Measurements from ENCODE around the gene RSRP1. TPM values are rescaled to one million over a fixed set of nuclear protein-coding genes. Genes with fewer than 3 reads are reported as not detected.
"Not testable (repeated sequence)": the region's sequence is repeated elsewhere in the genome, so short reads cannot be mapped to it uniquely, and the experiment has no call there.

RSRP1 gene
- total RNA-seq, result 62.2 TPM

DNA sequence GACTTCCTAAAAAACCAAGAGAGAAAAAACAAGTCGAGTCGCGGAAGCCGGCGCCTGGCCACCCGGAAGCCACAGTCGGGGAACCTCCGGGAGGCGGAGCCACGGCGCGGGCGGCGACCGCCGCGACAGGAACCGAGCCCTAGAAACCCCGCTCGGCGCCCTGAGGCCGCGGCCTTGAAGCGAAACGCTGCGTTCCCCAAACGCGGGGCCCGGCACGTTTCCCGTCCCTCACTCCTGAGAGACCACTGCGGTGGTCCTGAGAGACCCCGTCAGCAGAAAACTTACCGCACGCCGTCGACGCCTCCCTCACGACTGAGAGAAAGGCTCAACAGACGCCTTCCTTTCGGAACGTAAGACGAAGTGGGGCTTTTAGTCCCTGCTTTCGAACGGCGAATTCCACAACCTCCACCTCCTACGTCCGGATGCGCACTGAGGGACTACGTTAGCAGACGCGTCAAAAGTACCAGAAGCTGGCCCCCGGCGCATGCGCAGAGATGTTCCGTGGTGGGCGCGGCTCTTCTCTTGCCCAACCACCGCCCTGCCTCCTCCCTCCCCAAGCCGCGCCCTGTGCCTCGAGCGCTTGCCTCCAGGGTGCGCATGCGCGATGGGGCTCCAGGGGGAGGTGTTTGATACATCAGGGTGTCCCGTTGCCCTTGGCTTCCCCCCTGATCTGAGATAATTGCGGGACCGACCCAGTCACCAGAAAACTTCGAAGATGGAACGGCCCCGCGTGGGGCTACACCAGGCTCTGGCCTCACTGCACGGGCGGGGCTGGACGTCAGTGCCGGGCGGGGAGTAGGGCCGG, at the start of gene RSRP1:
Gene RSRP1, minus strand, starts transcription at position 431 of the 805 bp plus-strand sequence. CDS start 491 bp downstream, outside the sequence.
- DNase-seq, result peak; percentile 98

- not testable (repeated sequence) for DNase-seq
Measured at GRCh38 chr1:25296501-25296900, 49.2 kb upstream of the RSRP1 start.

- not testable (repeated sequence) for DNase-seq
Measured at GRCh38 chr1:25294889-25295826, 47.9 kb upstream of the RSRP1 start.

DNA sequence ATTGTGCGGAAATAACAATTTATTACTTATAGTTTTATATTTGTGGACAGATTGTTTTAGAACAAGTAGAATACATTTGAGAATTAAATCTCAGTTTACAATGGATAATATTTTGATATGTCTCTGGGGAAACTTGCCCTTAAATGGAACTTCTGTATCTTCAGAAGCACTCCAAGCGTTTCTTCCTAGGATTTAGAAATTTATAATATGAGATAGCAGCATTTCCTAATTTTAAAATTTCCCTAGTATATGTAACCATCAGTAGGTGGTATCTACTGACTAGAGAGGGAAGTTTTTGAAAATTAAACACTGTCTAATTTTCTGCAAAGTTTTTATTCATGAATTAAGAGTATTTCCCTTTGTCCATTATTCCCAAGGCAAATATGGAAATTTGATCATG, 46.2 kb upstream of the RSRP1 start:
- DNase-seq, result not testable (repeated sequence)

DNA sequence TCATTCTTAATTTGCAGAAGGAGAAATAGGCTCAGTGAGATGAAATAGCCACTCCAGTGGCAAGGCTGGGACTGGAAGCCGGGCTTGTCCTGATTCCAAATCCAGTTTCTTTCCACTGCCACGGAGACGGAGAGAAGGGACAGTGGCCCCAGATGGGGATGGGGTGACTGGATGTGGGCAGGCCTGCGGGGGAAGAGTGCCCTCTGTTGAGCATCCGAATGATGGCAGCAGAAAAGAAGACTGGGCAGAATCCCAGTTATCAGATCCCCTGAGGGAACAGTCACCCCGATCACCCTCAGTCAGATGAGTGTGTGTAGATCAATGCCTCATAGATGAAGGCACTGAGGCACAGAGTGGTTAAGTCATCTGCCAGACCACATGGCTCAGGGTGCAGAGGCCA, 42.8 kb upstream of the RSRP1 start:
- DNase-seq, result not testable (repeated sequence)

GRCh38 chr1:25288573-25289101, 41.4 kb upstream of the RSRP1 start:
- DNase-seq, result not testable (repeated sequence)

- DNase-seq, result not testable (repeated sequence)
Measured at GRCh38 chr1:25287164-25287563, 39.9 kb upstream of the RSRP1 start.

DNA sequence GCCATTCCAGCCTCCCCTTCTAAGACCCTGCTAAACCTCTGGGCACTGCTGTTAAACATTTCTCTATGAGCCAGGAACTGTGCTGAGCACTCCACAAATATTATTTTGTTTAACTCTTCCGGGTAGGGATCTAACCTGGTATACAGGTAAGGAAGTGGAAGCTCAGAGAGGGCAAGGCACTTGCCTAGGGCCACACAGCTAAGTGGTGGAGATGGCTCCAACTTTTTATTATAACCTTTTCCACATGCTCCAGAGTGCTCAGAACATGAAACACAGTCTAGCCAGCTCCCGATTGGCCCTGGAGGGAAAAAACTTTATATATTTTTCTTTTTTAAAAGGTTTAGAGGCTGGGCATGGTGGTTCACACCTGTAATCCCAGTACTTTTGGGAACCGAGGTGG, 38.6 kb upstream of the RSRP1 start:
- not testable (repeated sequence) for DNase-seq

DNA sequence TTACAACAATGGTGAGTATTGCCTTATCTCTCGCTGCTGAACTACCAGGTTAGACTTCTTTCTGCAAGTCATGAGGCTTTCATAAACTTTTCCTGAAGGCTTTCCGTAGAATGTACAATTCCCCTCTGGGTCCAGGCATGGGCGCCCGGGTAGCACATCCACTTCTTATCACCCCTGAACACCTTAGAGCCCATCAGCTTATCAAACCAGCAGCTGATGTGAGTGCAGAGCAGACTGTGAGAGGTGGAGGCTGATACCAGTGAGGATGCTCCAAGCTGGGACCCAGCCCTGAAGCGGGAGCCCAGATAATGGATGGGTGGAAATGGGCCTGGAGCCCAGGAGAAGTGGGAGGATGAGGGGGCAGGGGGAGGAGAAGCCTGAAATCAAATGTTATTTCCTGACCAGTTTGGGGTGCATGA, 32.4 kb upstream of the RSRP1 start:
- not testable (repeated sequence) for DNase-seq

DNA sequence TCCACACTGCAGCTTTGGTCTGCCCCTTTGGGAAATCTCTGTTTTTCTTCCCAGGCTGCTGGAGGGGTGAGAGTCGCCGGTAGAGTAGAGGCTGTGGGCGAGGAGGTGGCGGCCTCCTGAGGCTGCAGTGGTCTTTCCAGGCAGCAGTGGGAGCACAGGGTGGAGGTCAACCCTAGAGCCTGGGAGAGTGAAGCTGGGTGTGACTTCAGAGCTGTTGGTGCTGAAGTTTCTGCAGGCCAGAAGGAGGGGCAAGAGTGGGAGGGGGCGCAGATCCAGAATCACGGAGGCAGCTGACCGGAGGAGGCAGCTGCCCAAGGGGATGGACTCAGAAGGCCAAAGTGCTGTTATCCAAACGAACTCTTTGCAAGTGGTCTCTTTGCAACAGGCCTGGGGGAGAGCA, 31.5 kb upstream of the RSRP1 start:
- DNase-seq, result not testable (repeated sequence)

- DNase-seq, result not testable (repeated sequence)
Measured at GRCh38 chr1:25278358-25278757, 31.1 kb upstream of the RSRP1 start.

DNA sequence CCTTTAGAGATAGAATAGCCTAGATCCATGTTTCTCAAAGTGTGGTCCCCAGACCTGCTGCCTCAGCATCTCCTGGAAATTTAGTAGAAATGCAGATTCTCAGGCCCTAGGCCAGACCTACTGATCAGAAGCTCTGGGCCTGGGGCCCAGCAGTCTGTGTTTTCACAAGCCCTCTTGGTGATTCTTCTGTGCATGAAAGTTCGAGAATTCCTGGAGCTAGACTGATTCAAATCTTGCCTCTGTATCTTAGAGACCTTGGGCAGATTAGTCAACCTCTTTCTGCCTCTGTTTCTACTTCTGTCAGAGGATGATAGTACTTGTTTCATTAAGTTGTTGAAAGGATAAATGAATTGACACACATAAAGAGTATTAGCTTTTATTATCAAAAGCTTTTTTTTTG, 30.0 kb upstream of the RSRP1 start:
- DNase-seq, result not testable (repeated sequence)

DNA sequence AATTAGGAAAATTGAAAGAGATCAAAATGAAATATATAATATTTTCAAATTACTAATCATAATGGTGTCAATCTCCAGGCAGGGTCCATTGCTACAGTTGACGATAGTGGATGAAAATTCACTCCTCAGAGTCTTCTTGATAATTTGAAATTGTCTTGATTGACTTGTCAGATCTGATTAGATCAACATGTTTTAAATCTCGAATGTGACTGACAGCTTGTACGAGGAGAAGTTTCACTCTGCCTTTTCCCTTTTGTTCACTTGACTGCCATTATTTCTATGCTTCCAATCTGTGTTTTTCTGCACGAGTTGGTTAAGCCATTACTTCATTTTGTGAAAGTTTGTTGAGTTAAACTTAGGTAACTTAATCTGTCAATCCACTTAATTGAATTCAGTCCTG, 28.4 kb upstream of the RSRP1 start:
- DNase-seq, result not testable (repeated sequence)

DNA sequence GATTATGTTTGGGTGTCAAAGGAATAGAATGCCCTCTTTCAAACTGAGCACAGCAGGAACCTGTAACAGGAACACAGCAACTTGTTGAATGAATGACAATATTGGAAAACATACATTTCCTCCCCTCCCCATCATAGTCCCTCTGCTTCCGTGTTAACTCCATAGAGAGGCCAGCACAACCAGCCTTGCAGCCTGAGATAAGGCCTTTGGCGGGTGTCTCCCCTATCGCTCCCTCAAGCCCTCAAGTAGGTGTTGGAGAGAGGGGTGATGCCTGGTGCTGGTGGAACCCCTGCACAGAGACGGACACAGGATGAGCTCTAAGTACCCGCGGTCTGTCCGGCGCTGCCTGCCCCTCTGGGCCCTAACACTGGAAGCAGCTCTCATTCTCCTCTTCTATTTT, 25.0 kb upstream of the RSRP1 start, which contains the start of gene RHD:
Gene RHD, plus strand, starts transcription at position 272 of the 400 bp plus-strand sequence. Its CDS starts 39 bp downstream, at position 311.
- DNase-seq, result not testable (repeated sequence)

- DNase-seq, result not testable (repeated sequence)
Measured at GRCh38 chr1:25268143-25268760, 21.0 kb upstream of the RSRP1 start.

- peak; percentile 71 for DNase-seq
Measured at GRCh38 chr1:25267288-25268142, 20.3 kb upstream of the RSRP1 start.

GRCh38 chr1:25266554-25267287, 19.5 kb upstream of the RSRP1 start:
- not testable (repeated sequence) for DNase-seq

- DNase-seq, result not testable (repeated sequence)
Measured at GRCh38 chr1:25260336-25260735, 13.1 kb upstream of the RSRP1 start.

GRCh38 chr1:25259813-25260212, 12.6 kb upstream of the RSRP1 start:
- DNase-seq, result not testable (repeated sequence)

DNA sequence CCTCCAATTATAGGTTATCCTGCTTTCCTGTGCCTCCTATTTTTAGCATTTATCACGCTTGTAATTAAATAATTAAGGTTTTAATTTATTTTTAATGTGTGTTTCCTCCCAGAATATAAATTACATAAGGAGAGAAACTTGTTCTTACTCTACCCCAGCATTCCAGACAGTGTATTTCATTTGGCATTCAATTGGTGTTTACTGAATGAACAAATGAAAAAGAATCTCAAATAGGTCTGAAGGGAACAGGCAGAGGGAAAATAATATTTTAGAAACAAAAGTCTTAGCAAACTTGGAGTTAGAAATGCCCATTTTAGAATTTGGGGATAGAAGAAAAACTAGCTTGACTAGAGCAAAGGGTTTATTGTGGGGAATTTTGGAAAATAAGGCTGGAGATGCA, 9.9 kb upstream of the RSRP1 start:
- no peak for DNase-seq
